Adrenal gland (tissue), 12 donors: ENCODE results near the gene CEBPG. TPM values are rescaled to one million over a fixed set of nuclear protein-coding genes. Genes with fewer than 3 reads are reported as not detected.
A peak's percentile ranks its signal among the peaks of the same experiment; 100 is the strongest.

Source experiments
- DNase-seq, 7 donors: peaks; one replicate each; pipeline ENCODE4 v3.0.0-alpha.2; 2019 to 2020
- H3K27ac ChIP-seq, 5 donors: fragments of 200-600 bp; sonication (generic) in 4 of 5; 1 replicate in 3 of 5; 2 replicates in 2 of 5; pipeline versions ENCODE4 v1.5.1 to v1.8.0; 2016 to 2020; ENCODE audit warnings: mild to moderate bottlenecking in 1 of 5
- H3K27me3 ChIP-seq: fragments of 200-600 bp; 2 replicates; pipeline ENCODE4 v1.8.0; 2021
- H3K36me3 ChIP-seq, 2 donors: fragments of 200-600 bp; replicated peaks in 1 of 2; 1 replicate in 1 of 2; 2 replicates in 1 of 2; pipeline versions ENCODE4 v1.5.1 to v1.8.0; 2018 to 2022
- H3K4me1 ChIP-seq, 2 donors: fragments of 200-600 bp; replicated peaks in 1 of 2; 1 replicate in 1 of 2; 2 replicates in 1 of 2; pipeline versions ENCODE4 v1.5.1 to v1.8.0; 2018 to 2021
- H3K4me3 ChIP-seq, 4 donors: fragments of 200-600 bp; sonication (generic) in 3 of 4; one replicate each; pipeline ENCODE4 v1.5.1; 2016 to 2018
- H3K9me3 ChIP-seq, 3 donors: fragments of 200-600 bp; sonication (generic) in 1 of 3; replicated peaks in 1 of 3; 1 replicate in 2 of 3; 2 replicates in 1 of 3; pipeline versions ENCODE4 v1.5.1 to v1.8.0; 2016 to 2021
- POLR2A ChIP-seq, 2 donors: fragments of 450-650 bp; IDR thresholded peaks; one replicate each; pipeline ENCODE4 v1.6.1; 2017; ENCODE audit warnings: antibody characterized with exemption in 2 of 2, mild to moderate bottlenecking in 2 of 2, moderate library complexity in 1 of 2
- WGBS, 4 donors: extraction: QIAGEN DNeasy Blood & Tissue Kit in 2 of 4; methylation state at CpG; one replicate each; pipeline versions ENCODE4 v1.1.5 to v1.1.7; 2013 to 2017; 5-methylcytosine and 5-hydroxymethylcytosine counted together
- intact Hi-C, 2 donors: fragments of 100-400 bp; cut with DNase I; formaldehyde crosslinking; loops; one replicate each; pipeline versions ENCODE4 v1.14.1 to v1.15.0; 2022 to 2023
- polyA plus RNA-seq, 3 donors: library from polyadenylated mRNA; stranded (reverse); fragments of 200-250 nt in 2 of 3; fragments of 350-450 nt in 1 of 3; fragmentation: Illumina TruSeq in 1 of 3; extraction: RNeasy Lipid Tissue Mini Kit (QIAGEN cat#74804) in 1 of 3; gene quantifications; one replicate each; pipeline ENCODE4 v1.2.3, GENCODE V29; 2013 to 2014
- total RNA-seq, 9 donors: library from RNA; depleted of rRNA in 4 of 9; stranded (reverse); fragments of >200 nt in 4 of 9; fragments of 120-200 nt in 1 of 9; fragmentation: NEBNext Ultra II Directional in 1 of 9; extraction: Animal tissue kit (Norgen Biotek cat#: 25700) in 1 of 9; gene quantifications; one replicate each; pipeline versions ENCODE4 v1.1.0 to v1.2.4, GENCODE V29; 2013 to 2023
- TF ChIP-seq, protein P1 (sequence below), 6 experiments: fragments of 450-650 bp in 4 of 6; fragments of 200-600 bp in 2 of 6; sonication (generic) in 1 of 6; IDR thresholded peaks; 1 replicate in 5 of 6; 2 replicates in 1 of 6; pipeline versions ENCODE4 v1.5.1 to v1.8.0; 2016 to 2021; ENCODE audit warnings: antibody characterized with exemption in 6 of 6, mild to moderate bottlenecking in 2 of 6, moderate library complexity in 1 of 6
- donor health status: healthy with polysubstance abuse.
- donor health status: Bipolar disorder and iron deficiency.
- donor health status: DM: yes; HTN: yes; CAD: no.
- donor health status: DM: no; HTN: no; CAD: no.
- donor health status: DM: no; HTN: no; CAD: no.
- donor health status: DM: yes; HTN: yes; CAD: no.

Gene CEBPG
- total and polyA plus RNA-seq, 12 donors = 8.9 to 21.9 (median 10.7) TPM

DNA sequence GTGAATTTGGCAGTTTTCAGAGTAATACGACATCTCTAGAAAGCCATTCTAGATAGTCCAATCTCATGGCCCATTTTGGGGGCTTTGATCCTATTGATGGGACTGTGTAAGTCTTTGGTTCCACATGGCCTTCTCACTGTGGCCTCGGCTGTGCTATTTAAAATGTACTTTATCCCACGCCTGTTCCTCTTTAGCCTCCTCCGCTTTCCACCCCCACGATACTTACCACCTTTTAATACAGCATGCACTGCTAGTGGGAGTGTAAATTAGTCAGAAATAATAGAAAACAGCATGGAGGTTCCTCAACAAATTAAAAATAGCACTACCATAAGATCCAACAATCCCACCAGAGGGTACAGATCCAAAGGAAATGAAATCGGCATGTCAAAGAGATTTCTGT is 28.3 kb upstream of the CEBPG start:
- 85 to 90% (median 89%) methylated on average over 6 of the region's 6 CpGs for WGBS, 4 donors
- Histone ChIP-seq H3K4me3 (no peak overlapping the region), H3K36me3 (no peaks in the 10 kb centered on the region), H3K9me3 (no peaks in the 10 kb centered on the region), H3K27ac (no peak overlapping the region), H3K4me1 (peaks cover 0 to 11% of the 10 kb centered on the region in 2 donors), H3K27me3 (no peaks in the 10 kb centered on the region)
- DNase-seq = no peak
- TF ChIP-seq, protein P1, sequence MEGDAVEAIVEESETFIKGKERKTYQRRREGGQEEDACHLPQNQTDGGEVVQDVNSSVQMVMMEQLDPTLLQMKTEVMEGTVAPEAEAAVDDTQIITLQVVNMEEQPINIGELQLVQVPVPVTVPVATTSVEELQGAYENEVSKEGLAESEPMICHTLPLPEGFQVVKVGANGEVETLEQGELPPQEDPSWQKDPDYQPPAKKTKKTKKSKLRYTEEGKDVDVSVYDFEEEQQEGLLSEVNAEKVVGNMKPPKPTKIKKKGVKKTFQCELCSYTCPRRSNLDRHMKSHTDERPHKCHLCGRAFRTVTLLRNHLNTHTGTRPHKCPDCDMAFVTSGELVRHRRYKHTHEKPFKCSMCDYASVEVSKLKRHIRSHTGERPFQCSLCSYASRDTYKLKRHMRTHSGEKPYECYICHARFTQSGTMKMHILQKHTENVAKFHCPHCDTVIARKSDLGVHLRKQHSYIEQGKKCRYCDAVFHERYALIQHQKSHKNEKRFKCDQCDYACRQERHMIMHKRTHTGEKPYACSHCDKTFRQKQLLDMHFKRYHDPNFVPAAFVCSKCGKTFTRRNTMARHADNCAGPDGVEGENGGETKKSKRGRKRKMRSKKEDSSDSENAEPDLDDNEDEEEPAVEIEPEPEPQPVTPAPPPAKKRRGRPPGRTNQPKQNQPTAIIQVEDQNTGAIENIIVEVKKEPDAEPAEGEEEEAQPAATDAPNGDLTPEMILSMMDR (IDR thresholded peaks at IDR 0.05) = no peak
- no peak for TF ChIP-seq POLR2A (IDR thresholded peaks at IDR 0.05)
- intact Hi-C loops = no loop called here

DNA sequence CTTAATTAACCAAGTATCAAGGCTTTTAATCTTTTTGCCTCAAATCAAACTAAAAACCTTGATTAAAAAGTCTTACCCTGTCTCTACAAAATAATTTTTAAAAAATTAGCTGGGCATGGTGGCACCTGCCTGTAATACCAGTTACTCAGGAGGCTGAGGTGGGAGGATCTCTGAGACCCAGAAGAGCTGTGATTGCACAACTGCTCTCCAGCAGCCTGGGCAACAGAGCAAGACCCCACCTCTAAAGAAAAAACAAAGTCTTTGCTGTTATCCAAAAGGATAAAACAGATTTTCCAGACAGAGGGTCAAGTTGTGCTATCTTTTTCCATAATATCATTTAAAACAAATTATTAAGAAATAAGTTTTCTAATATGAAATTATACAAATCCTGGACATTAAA is 26.8 kb upstream of the CEBPG start:
- no peak for DNase-seq
- no peak overlapping the region for H3K27ac ChIP-seq
- H3K4me3 ChIP-seq = no peak overlapping the region
- TF ChIP-seq, protein P1 (IDR thresholded peaks at IDR 0.05) = no peak
- TF ChIP-seq POLR2A (IDR thresholded peaks at IDR 0.05) = no peak
- H3K36me3 ChIP-seq = no peaks in the 10 kb centered on the region
- H3K4me1 ChIP-seq = peaks cover 0 to 11% of the 10 kb centered on the region in 2 donors
- no peaks in the 10 kb centered on the region for H3K27me3 ChIP-seq
- H3K9me3 ChIP-seq = no peaks in the 10 kb centered on the region
- intact Hi-C loops = no loop called here

DNA sequence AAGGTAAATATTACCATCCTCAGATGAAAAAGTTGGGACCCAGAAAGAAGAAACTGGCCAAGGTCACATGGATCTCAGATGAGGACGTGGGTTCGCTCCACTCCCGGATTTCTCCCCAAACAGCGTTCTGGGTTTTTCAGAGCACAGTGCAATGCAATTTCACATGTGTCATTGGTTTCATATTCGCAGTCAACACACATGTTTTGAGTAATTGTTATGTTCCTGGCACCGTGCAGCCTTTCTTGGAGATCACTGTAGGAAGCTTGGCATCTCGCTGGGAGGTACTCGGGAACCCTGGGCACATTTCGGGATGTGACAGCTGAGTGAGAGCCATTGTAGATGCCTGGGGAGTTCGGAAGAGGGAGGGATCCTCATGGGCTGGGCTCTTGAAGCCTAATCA is 26.2 kb upstream of the CEBPG start:
- H3K27me3 ChIP-seq = no peaks in the 10 kb centered on the region
- intact Hi-C loops = no loop called here
- DNase-seq = no peak
- H3K36me3 ChIP-seq = no peaks in the 10 kb centered on the region
- no peaks in the 10 kb centered on the region for H3K9me3 ChIP-seq
- H3K4me1 ChIP-seq = peaks cover 0 to 11% of the 10 kb centered on the region in 2 donors
- WGBS, 4 donors = 77 to 89% (median 85%) methylated on average over 10 of the region's 10 CpGs
- no peak overlapping the region for H3K4me3 ChIP-seq
- TF ChIP-seq, protein P1 (IDR thresholded peaks at IDR 0.05) = no peak
- TF ChIP-seq POLR2A (IDR thresholded peaks at IDR 0.05) = no peak
- no peak overlapping the region for H3K27ac ChIP-seq

DNA sequence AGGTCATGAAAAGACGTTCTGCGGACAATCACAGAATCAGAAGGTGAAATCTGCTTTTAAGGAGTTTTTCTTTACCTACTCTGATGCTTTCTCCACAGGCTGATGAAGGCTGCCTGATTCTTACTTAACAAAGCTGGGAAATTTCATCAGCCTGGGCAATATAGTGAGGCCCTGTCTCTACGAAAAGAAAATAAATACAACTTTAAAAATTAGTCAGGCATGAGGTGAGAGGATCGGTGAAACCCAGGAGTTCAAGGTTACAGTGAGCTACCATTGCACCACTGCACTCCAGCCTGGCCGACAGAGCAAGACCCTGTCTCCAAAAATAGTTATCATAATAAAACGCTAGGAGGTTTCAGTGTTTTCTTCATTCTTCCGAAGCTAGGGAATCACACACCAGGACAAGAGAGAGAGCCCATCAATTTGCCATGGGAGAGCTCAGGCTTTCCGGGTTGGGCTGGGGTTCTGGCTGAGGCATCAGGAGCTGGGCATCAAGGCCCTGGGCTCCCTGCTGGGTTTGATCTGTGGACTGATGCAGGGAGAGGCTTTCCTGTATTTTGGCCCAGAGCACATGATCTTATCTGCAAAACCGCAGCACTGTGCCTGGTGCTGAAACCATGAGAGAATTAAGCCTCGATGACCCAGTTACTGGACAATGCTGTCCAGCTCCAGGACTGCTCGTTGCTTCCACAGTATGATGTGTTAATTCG is 25.1 kb upstream of the CEBPG start:
- WGBS, 4 donors = 40 to 55% (median 47%) methylated on average over 10 to 12 of the region's 12 CpGs
- intact Hi-C loops = no loop called here
- Histone ChIP-seq H3K27me3 (no peaks in the 10 kb centered on the region), H3K4me3 (no peak overlapping the region), H3K27ac (no peak overlapping the region), H3K4me1 (peaks cover 0 to 11% of the 10 kb centered on the region in 2 donors), H3K9me3 (no peaks in the 10 kb centered on the region), H3K36me3 (no peaks in the 10 kb centered on the region)
- no peak for TF ChIP-seq POLR2A (IDR thresholded peaks at IDR 0.05)
- TF ChIP-seq, protein P1 (IDR thresholded peaks at IDR 0.05) = no peak
- peak in 4 of 7 donors; percentile 21 to 56 (median 26) for DNase-seq
